ENCODE measurements around the gene LGALS9B.
"Not testable (repeated sequence)": the region's sequence is repeated elsewhere in the genome, so short reads cannot be mapped to it uniquely, and the experiment has no call there.

GRCh38 chr17:20467447-20467846 is at the start of gene LGALS9B:
- not testable (repeated sequence) for TF ChIP-seq CTCF (IDR thresholded peaks at IDR 0.05; ENCODE audit: poor library complexity); EZH2 (IDR thresholded peaks at IDR 0.05; ENCODE audit: borderline replicate concordance); EZH2phosphoT487 (IDR thresholded peaks at IDR 0.05; ENCODE audit: low read depth, severe bottlenecking, unreplicated experiment)
